GM12878 (cell line): ENCODE results near the gene KIRREL1. TPM values are rescaled to one million over a fixed set of nuclear protein-coding genes. Genes with fewer than 3 reads are reported as not detected.

ENCODE experiments used
- BCL11A ChIP-seq: IDR thresholded peaks from 2 replicates; pipeline ENCODE4 v1.6.1; 2011; ENCODE audit warnings: low read depth, low read length
- E2F8 ChIP-seq: fragments of 450-650 bp; IDR thresholded peaks from 2 replicates; pipeline ENCODE4 v1.6.1; 2018; ENCODE audit warnings: mild to moderate bottlenecking, low read depth, moderate library complexity; ENCODE audit not compliant: partially characterized antibody
- GATAD2B ChIP-seq: fragments of 450-650 bp; conservative IDR thresholded peaks from 2 replicates; pipeline ENCODE4 v1.6.1; 2017; ENCODE audit warnings: low read depth, mild to moderate bottlenecking, moderate library complexity
- KDM1A ChIP-seq: fragments of 200-600 bp; sonication (generic); IDR thresholded peaks from 2 replicates; pipeline ENCODE4 v1.6.1; 2016; ENCODE audit warnings: borderline replicate concordance
- KLF5 ChIP-seq: fragments of 450-650 bp; IDR thresholded peaks from 2 replicates; pipeline ENCODE4 v1.6.1; 2014; ENCODE audit warnings: mild to moderate bottlenecking; ENCODE audit not compliant: partially characterized antibody
- LARP7 ChIP-seq: fragments of 450-650 bp; IDR thresholded peaks from 2 replicates; pipeline ENCODE4 v1.6.1; 2017; ENCODE audit warnings: mild to moderate bottlenecking
- MEF2A ChIP-seq: IDR thresholded peaks from 2 replicates; pipeline ENCODE4 v1.6.1; 2011; ENCODE audit warnings: low read depth, mild to moderate bottlenecking, low read length, moderate library complexity; ENCODE audit not compliant: insufficient read depth
- MEF2B ChIP-seq: fragments of 450-650 bp; IDR thresholded peaks from 2 replicates; pipeline ENCODE4 v1.6.1; 2018; ENCODE audit warnings: mild to moderate bottlenecking, moderate library complexity; ENCODE audit not compliant: partially characterized antibody, poor library complexity, severe bottlenecking
- MTA3 ChIP-seq: IDR thresholded peaks from 2 replicates; pipeline ENCODE4 v1.6.1; 2012; ENCODE audit warnings: low read length, inconsistent platforms, borderline replicate concordance
- MXI1 ChIP-seq: fragments of 150-350 bp; IDR thresholded peaks from 2 replicates; pipeline ENCODE4 v1.6.1; 2011; ENCODE audit warnings: low read depth, mild to moderate bottlenecking, inconsistent platforms, low read length, improper control_type of control experiment
- MYB ChIP-seq: fragments of 150-350 bp; IDR thresholded peaks from 2 replicates; pipeline ENCODE4 v1.6.1; 2014; ENCODE audit warnings: mild to moderate bottlenecking, low read depth, low read length, borderline replicate concordance
- NFYB ChIP-seq: IDR thresholded peaks from 2 replicates; pipeline ENCODE4 v1.6.1; 2011; ENCODE audit warnings: low read depth, mild to moderate bottlenecking, low read length, improper control_type of control experiment, moderate library complexity; ENCODE audit not compliant: insufficient read depth
- PAX8 ChIP-seq: fragments of 450-650 bp; IDR thresholded peaks from 2 replicates; pipeline ENCODE4 v1.6.1; 2017; ENCODE audit warnings: mild to moderate bottlenecking, moderate library complexity
- PML ChIP-seq: IDR thresholded peaks from 2 replicates; pipeline ENCODE4 v1.6.1; 2012; ENCODE audit warnings: low read length, inconsistent platforms
- POLR2AphosphoS5 ChIP-seq: IDR thresholded peaks from 2 replicates; pipeline ENCODE4 v1.6.1; 2011; ENCODE audit warnings: mild to moderate bottlenecking, low read length, inconsistent platforms
- RB1 ChIP-seq: fragments of 450-650 bp; formaldehyde crosslinking; IDR thresholded peaks from 2 replicates; pipeline ENCODE4 v1.6.1; 2017; ENCODE audit warnings: mild to moderate bottlenecking, borderline replicate concordance
- RBBP5 ChIP-seq: fragments of 200-600 bp; sonication (generic); conservative IDR thresholded peaks from 2 replicates; pipeline ENCODE4 v1.6.1; 2016
- RCOR1 ChIP-seq: conservative IDR thresholded peaks from 2 replicates; pipeline ENCODE4 v1.6.1; 2012; ENCODE audit warnings: low read depth, low read length, improper control_type of control experiment
- SREBF1 ChIP-seq: IDR thresholded peaks from 2 replicates; pipeline ENCODE4 v1.6.1; 2012; ENCODE audit warnings: mild to moderate bottlenecking, low read length
- SRF ChIP-seq, 2 experiments: IDR thresholded peaks; 2 replicates each; pipeline ENCODE4 v1.6.1; 2011; ENCODE audit warnings: low read depth in 2 of 2, low read length in 2 of 2, mild to moderate bottlenecking in 1 of 2, moderate library complexity in 1 of 2
- TCF3 ChIP-seq: IDR thresholded peaks from 2 replicates; pipeline ENCODE4 v1.6.1; 2012; ENCODE audit warnings: low read depth, mild to moderate bottlenecking, low read length, borderline replicate concordance; ENCODE audit not compliant: insufficient read depth
- TCF7 ChIP-seq: IDR thresholded peaks from 2 replicates; pipeline ENCODE4 v1.6.1; 2014; ENCODE audit warnings: antibody characterized with exemption, borderline replicate concordance
- YY1 ChIP-seq: IDR thresholded peaks from 2 replicates; pipeline ENCODE4 v1.6.1; 2011; ENCODE audit warnings: low read depth, mild to moderate bottlenecking, low read length
- ZNF207 ChIP-seq: fragments of 450-650 bp; IDR thresholded peaks from 2 replicates; pipeline ENCODE4 v1.6.1; 2014; ENCODE audit warnings: antibody characterized with exemption, mild to moderate bottlenecking, borderline replicate concordance
- ZNF217 ChIP-seq: fragments of 450-650 bp; IDR thresholded peaks from 2 replicates; pipeline ENCODE4 v1.6.1; 2017; ENCODE audit warnings: antibody characterized with exemption, mild to moderate bottlenecking
- ZNF384 ChIP-seq: IDR thresholded peaks from 2 replicates; pipeline ENCODE4 v1.6.1; 2012; ENCODE audit warnings: low read depth, mild to moderate bottlenecking, low read length, improper control_type of control experiment, borderline replicate concordance
- polyA plus RNA-seq, 11 experiments: library from polyadenylated mRNA; depleted of rRNA in 4 of 11; unstranded in 6 of 11; stranded (reverse) in 5 of 11; fragments of >200 nt; fragmentation: Nextera tagmentation in 4 of 11; fragmentation: Illumina TruSeq in 1 of 11; extraction: Ambion mirVana in 4 of 11; extraction: Trizol in 1 of 11; gene quantifications; 1 replicate in 1 of 11; 2 replicates in 10 of 11; pipeline versions ENCODE4 v1.2.1 to v1.2.3, GENCODE V29; 2011 to 2016; ENCODE audit warnings: inconsistent platforms in 2 of 11, missing spikeins in 2 of 11, low read depth in 1 of 11
- total RNA-seq, 4 experiments: library from RNA; depleted of rRNA in 3 of 4; stranded (reverse); fragments of >200 nt in 3 of 4; fragmentation: Illumina TruSeq in 1 of 4; extraction: Trizol in 1 of 4; gene quantifications; 2 replicates each; pipeline versions ENCODE4 v1.2.1 to v1.2.3, GENCODE V29; 2013 to 2021
- TF ChIP-seq, protein P1 (sequence below): IDR thresholded peaks from 2 replicates; pipeline ENCODE4 v1.6.1; 2011; ENCODE audit warnings: borderline replicate concordance, low read depth, mild to moderate bottlenecking, moderate library complexity, low read length; ENCODE audit not compliant: insufficient read depth, poor library complexity, severe bottlenecking
- TF ChIP-seq, protein P2 (sequence below): fragments of 450-650 bp; IDR thresholded peaks from 2 replicates; pipeline ENCODE4 v1.6.1; 2016; ENCODE audit warnings: mild to moderate bottlenecking

KIRREL1 gene
- total and polyA plus RNA-seq, 10 of the 15 experiments (the other 5 are each of a cell fraction or from before 2014, with no cell fraction given), result 0.15 TPM; not detected in 9

- 0 out of 2 replicates have a peak, but pooled peaks have one; percentile 50 for TF ChIP-seq RCOR1
- TF ChIP-seq ZNF217, result no peak
- TF ChIP-seq KLF5, result no peak
- TF ChIP-seq, protein P1, sequence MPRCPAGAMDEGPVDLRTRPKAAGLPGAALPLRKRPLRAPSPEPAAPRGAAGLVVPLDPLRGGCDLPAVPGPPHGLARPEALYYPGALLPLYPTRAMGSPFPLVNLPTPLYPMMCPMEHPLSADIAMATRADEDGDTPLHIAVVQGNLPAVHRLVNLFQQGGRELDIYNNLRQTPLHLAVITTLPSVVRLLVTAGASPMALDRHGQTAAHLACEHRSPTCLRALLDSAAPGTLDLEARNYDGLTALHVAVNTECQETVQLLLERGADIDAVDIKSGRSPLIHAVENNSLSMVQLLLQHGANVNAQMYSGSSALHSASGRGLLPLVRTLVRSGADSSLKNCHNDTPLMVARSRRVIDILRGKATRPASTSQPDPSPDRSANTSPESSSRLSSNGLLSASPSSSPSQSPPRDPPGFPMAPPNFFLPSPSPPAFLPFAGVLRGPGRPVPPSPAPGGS, result no peak
- no peak for TF ChIP-seq MYB
- TF ChIP-seq ZNF207, result no peak
- TF ChIP-seq ZNF384, result no peak
- TF ChIP-seq, protein P2, sequence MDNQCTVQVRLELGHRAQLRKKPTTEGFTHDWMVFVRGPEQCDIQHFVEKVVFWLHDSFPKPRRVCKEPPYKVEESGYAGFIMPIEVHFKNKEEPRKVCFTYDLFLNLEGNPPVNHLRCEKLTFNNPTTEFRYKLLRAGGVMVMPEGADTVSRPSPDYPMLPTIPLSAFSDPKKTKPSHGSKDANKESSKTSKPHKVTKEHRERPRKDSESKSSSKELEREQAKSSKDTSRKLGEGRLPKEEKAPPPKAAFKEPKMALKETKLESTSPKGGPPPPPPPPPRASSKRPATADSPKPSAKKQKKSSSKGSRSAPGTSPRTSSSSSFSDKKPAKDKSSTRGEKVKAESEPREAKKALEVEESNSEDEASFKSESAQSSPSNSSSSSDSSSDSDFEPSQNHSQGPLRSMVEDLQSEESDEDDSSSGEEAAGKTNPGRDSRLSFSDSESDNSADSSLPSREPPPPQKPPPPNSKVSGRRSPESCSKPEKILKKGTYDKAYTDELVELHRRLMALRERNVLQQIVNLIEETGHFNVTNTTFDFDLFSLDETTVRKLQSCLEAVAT, result no peak
- TF ChIP-seq PML, result no peak
- no peak for TF ChIP-seq MXI1
- TF ChIP-seq RBBP5, result no peak
- TF ChIP-seq TCF7, result no peak
- TF ChIP-seq MEF2A, result no peak
- TF ChIP-seq RB1, result no peak
- no peak for TF ChIP-seq PAX8
- TF ChIP-seq SREBF1, result no peak
- TF ChIP-seq SRF (IDR thresholded peaks at IDR 0.05; ENCODE audit: low read depth in 2 of 2, low read length in 2 of 2), result no peak
- TF ChIP-seq MTA3, result no peak
- no peak for TF ChIP-seq TCF3
- TF ChIP-seq GATAD2B, result no peak
- peak; percentile 59; the same call in 1 of the 2 replicates for TF ChIP-seq BCL11A
- no peak for TF ChIP-seq YY1
- no peak for TF ChIP-seq NFYB
- TF ChIP-seq KDM1A, result no peak
- TF ChIP-seq LARP7, result no peak
- TF ChIP-seq POLR2AphosphoS5, result no peak
- no peak for TF ChIP-seq MEF2B
- TF ChIP-seq E2F8, result no peak
Observed at GRCh38 chr1:158115126-158115525, 121.7 kb downstream of the KIRREL1 start (continued).
